ENCODE data around the gene LCN6. TPM values are rescaled to one million over a fixed set of nuclear protein-coding genes. Genes with fewer than 3 reads are reported as not detected.

LCN6 gene
- total and polyA plus RNA-seq, 9 of the 15 experiments (the other 6 are each of a cell fraction or from before 2014, with no cell fraction given): 0.10 to 0.45 (median 0.37) TPM; not detected in 5

GRCh38 chr9:136787690-136788400 is 39.5 kb upstream of the LCN6 start (continued):
- TF ChIP-seq AFF4 (CRISPR knock-in tag; IDR thresholded peaks at IDR 0.05) (no peak), HMG20A (CRISPR knock-in tag; conservative IDR thresholded peaks at IDR 0.05) (no peak), HCFC1 (IDR thresholded peaks at IDR 0.05; ENCODE audit: low read depth, low read length) (no peak), NCOA2 (IDR thresholded peaks at IDR 0.05; ENCODE audit: partially characterized antibody in 2 of 2) (no peak), PHF8 (IDR thresholded peaks at IDR 0.05; ENCODE audit: borderline replicate concordance, low read length) (no peak), SOX6 (IDR thresholded peaks at IDR 0.05) (no peak), ETS2 (tag; IDR thresholded peaks at IDR 0.05; ENCODE audit: borderline replicate concordance, poor library complexity, severe bottlenecking) (no peak), E4F1 (CRISPR knock-in tag; IDR thresholded peaks at IDR 0.05; ENCODE audit: borderline replicate concordance) (no peak), ETS1 (conservative IDR thresholded peaks at IDR 0.05; ENCODE audit: control insufficient read depth, low read depth, low read length) (no peak), PML (IDR thresholded peaks at IDR 0.05; ENCODE audit: low read length) (no peak), KDM2B (CRISPR knock-in tag; IDR thresholded peaks at IDR 0.05) (no peak), PYGO2 (tag; IDR thresholded peaks at IDR 0.05) (no peak)

Measured in K562 (cell line).